CD4-positive, alpha-beta T cell treated with Interleukin-2 at 100 ng/mL for 4 hours (primary cell): ENCODE data around the gene SLC25A21.

Experiments
- DNase-seq: peaks from one replicate; pipeline ENCODE4 v3.0.0-alpha.2; 2020; ENCODE audit warnings: low spot score

The SLC25A21 gene

DNA sequence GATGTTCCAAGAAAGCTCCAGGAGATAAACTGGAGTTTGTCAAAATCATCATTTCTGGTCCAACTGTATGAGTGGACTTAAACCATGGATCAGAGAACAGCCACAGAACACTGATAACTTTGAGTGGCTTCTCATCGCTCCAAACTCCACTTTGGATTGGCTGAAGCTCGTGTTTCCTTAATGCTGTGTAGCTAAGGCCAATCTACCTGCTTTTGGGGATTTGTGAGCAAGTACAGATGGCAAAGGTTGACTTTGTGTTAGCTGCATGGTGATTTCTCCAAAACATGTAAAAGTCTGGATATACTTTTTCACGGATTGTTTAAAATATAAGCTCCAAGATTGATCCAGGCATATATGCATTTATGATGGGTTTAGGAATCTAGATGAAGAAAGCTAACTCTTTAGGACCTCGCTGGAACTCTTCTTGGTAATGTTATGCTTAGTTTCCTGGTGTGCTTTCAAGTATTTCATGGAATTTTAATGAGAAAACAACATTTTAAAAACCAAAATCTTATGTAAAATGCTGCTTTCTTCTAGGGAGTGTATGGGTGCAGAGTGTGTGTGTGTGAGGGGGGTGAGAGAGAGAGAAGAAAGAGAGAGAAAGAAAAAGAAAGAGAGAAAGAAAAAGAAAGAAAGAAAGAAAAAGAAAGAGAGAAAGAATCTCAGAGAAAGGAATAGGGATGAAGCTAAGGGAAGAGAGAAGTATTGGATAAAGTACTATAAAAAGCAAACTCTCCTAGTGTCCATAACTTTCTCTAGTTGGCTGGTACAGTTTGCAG lies 522.3 kb downstream of the SLC25A21 start:
- no peak for DNase-seq

DNA sequence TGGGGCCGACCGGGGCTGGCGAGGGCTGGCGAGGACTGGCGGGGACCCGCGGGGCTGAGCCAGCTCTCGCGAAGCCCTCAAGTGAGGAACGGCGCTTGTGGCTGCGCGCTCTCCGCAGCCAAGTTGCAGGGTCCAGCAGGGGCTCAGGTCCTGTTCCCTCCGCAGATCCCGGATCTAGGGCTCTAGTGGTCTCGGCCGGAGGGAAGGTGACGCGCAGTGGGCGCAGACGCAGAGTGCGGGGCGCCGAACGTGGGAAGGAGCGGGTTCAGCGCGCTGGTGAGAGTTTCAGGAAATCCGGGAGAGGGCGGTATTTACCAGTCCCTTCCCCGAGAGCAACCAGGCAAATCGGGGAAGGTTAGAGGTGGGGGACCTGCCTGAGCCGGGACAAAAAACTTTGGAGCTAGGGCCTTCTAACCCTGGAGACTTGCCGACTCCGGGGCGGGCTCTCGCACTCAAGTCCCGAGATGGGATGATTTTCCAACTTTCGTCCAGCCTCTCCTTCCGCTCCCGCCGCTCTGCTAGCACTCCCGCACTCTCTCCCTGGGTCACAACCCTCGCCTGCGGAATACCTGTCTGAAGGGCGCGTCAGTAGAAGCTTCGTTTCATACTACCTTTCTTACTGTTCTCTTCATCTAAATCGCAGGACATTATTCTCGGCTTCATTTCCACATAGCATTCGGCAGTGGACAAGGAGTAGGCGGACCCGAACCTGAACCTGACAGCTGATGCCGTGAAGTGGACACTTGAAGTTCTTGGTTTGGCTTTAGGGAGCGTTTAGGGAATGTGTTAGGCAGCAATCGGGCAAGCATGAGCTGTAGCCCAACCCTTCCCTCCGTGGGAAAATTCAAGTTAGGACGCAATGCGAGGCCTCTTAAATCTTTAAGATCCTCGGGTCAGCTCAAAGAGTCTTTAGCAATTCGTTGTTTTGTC lies 524.3 kb downstream of the SLC25A21 start:
- DNase-seq: no peak

DNA sequence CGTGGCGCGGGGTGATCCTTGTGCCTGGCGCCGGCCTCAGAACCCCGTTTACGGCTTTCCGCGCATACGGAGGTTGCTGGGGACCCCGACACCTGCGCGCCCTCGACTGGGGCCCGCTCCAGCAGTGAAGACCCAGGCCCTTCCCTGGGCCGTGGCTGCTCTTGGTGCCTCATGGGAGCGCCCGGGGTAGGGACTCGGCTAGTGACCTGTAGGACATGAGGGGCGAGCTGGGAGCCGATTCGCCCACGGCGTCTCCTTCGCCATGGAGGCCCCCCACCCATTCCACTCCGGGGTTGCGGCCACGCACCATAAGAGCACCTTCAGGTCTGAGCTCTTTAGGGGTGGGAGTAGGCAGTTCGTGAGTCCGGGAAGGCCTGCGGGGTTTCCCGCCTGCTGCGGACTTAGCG lies 525.0 kb downstream of the SLC25A21 start:
- DNase-seq: no peak

DNA sequence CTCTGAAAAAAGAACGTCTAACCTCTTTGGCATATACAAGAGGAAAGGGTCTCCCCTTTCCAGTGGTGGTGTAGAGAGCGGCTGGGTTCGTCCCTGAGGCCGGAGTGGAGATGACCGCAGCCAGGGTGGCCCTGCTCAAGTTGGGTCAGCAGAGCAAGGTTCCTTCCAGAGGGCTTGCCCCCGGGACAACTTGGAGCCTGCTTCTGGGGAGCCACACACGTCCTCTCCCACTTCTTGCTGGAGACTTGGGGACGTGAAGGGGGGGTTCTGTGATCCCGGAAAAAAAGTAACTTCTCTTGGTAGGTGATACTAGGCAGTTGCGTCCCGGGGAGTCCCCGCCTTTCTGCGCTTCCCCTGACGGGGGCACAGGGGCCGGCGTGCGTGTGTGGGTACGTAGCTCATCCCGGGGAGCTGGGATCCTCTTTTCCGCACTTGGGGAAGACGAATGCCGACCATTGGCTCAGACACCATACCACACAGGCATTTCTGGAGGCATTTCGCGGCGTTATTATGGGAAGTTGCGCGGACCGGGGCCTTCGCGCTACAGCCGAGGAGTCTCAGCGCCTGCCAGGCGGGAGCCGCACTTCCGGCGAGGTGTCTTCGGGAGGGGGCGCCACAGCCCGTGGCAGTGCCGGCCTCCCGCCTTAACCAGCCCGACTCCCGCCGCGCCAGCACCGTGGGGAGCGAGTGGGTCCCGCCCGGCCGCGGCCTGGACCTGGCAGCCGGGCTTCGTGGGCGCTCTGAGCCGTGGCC lies 525.6 kb downstream of the SLC25A21 start:
- DNase-seq: no peak

DNA sequence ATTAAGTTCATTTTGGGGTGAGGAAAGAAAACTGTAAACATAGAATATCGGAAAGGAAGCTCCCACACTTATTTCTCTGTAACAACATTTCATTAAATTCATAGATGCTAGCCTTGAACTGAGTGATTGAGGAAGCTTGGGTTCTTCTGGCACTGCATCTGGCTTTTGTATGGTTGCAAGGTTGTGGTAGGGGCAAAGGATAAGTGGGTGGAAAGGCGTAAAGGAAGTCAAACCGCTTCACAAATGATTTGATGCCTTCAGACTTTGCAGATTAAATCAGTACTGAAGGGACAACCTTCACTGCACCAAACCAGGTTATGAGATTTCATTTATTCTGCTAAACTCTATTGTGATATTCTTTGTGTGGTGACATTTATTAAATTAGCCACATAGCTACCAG lies 538.8 kb downstream of the SLC25A21 start:
- no peak for DNase-seq
